HPDE6-E6E7 (cell line): ENCODE results near the gene OSCAR.
"Not testable (repeated sequence)": the region's sequence is repeated elsewhere in the genome, so short reads cannot be mapped to it uniquely, and the experiment has no call there.

Experiments
- DNase-seq: peaks from one replicate; pipeline ENCODE4 v3.0.0; 2011; ENCODE audit warnings: missing footprints; ENCODE audit errors: extremely low spot score

OSCAR gene

DNA sequence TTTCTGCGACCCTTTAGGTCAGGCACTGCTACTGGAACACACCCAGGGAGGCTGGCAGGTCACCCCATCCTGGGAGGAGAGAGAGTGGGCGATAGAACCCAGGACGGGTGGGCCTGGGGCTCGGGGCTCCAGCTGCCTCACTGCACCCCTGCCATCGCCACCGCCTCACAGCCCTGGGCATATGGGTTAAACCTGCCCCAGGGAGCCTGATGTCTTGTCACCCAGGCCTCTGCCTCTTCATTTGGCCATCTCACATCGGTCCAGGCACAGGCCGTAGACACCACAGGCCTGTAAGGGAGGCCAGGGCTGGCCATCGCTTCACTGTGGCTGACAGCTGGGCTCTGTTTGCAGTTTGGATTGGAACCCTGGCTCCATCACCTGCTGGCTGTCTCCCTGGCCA is 25.1 kb upstream of the OSCAR start:
- DNase-seq: no peak

GRCh38 chr19:54124393-54124792 is 23.8 kb upstream of the OSCAR start:
- no peak for DNase-seq

DNA sequence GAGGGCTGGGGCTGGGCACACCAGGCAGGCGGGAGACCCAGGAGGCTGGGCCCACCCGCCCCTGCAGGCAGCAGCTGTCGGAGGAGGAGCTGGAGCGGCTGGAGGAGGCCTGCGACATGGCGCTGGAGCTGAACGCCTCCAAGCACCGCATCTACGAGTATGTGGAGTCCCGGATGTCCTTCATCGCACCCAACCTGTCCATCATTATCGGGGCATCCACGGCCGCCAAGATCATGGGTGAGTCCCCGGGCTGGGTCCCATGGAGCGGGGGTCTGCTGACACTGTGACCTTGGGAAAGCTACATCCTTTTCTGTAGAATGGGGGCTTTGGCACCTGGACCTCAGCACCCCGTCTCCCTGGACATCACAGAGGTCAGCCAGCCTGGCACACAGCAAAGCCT is 23.1 kb upstream of the OSCAR start:
- DNase-seq: no peak

GRCh38 chr19:54121259-54121658 is 20.7 kb upstream of the OSCAR start:
- DNase-seq: no peak

GRCh38 chr19:54115109-54116063 is 14.8 kb upstream of the OSCAR start, which contains the start of the genes PRPF31 and TFPT:
PRPF31 (plus strand) TSS chr19:54115754; CDS start chr19:54118279, 2,525 bp downstream.
TFPT (minus strand) TSS chr19:54115657; CDS start chr19:54115269, 388 bp downstream.
- peak; percentile 94 for DNase-seq

DNA sequence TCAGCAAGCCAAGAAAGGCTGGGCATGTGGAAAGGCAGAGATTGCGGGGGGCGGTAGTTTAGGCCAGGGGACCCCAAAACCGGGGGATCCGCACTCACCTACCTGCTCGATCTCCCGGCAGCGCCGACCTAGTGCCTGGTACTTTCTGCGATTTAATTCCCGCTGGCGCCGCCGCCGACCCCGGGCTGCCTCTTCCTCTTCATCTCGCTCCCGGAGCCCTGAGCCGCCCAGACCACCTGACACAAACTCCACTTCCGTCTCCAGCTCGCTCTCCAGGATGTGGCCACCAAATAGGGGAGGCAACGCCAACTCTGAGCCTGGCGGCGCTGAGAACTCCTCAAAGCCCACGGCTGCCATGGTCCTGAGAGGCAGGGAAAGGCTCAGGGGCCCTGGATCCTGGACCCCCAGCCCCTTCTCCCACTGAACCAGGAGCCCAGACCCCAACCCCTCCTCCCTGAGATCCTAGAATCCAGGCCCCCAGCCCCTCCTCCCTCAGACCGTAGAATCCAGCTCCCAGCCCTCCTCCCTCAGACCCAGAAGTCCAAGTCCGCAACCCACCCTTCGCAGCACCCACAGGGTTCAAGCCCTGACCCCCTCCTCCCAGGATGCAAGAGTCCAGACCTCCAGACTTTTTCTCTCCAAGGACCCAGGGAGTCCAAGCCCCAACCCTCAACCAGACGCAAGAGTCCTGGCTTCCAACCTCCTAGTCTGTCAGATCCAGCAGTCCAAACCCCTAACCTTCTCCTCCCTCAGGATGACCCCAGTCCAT is 13.9 kb upstream of the OSCAR start:
- DNase-seq: no peak

GRCh38 chr19:54109651-54110050 is 9.0 kb upstream of the OSCAR start:
- no peak for DNase-seq

DNA sequence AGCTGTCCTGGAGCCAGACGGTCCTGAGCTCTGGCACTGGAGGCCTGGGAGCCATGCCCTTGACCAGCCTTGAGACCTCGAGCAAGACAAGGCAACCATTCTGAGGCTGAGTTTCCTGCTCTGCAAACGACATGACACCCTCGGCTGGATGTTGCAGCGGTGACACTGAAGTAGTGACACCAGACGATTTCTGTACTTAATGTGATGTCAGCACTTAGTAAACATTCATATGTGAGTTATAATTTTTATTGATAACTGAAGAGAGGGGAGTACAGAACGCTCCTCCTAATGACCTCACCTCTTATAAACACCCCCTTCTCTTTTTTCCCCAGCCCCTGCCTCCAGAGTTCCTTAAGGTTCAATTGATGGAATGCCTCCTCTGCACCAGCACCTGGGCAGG is 7.9 kb upstream of the OSCAR start:
- no peak for DNase-seq

- no peak for DNase-seq
Observed at GRCh38 chr19:54107876-54108490, 7.4 kb upstream of the OSCAR start.

DNA sequence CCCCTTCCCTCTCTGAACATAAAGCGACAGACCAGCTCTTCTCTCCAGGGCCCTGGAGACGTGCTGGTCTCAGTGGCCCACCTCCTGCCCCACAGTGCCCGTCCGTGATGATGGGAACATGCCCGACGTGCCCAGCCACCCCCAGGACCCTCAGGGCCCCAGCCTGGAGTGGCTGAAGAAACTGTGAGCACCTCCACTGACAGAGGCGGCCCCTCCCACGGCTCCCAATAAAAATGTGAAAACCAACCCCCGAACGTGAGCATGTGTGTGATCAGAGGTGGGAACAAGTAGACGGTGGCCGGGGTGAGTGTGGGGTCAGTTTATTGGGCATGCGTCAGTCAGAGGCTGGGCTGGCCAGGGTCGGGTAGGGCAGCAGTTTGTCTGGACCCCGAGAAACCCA is 6.1 kb upstream of the OSCAR start:
- DNase-seq: no peak

GRCh38 chr19:54105796-54106195 is 5.2 kb upstream of the OSCAR start:
- DNase-seq: no peak

DNA sequence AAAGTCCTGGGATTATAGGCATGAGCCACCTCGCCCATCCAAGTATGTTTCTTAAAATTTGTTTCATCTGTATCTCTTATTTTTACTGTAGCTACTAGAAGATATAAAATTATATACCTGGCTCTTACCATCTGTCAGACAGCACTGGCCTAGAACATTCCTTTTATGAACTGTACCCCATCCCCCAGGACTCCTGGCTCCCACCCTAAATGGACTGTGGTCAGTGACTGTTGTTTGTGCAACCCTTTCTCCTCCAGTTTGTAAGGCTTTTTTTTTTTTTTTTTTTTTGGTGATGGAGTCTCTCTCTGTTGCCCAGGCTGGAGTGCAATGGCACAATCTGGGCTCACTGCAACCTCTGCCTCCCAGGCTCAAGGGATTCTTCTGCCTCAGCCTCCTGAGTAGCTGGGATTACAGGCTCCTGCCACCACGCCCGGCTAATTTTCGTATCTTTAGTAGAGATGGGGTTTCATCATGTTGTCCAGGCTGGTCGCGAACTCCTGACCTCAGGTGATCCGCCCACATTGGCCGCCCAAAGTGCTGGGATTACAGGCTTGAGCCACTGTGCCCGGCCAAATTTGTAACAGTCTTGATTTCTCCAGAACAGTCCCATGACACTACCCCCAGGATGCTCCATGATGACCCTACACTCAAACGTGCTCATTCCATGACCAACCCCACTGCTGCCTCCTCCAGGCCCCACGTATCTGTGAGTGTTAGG is 4.6 kb upstream of the OSCAR start:
- DNase-seq: no peak

DNA sequence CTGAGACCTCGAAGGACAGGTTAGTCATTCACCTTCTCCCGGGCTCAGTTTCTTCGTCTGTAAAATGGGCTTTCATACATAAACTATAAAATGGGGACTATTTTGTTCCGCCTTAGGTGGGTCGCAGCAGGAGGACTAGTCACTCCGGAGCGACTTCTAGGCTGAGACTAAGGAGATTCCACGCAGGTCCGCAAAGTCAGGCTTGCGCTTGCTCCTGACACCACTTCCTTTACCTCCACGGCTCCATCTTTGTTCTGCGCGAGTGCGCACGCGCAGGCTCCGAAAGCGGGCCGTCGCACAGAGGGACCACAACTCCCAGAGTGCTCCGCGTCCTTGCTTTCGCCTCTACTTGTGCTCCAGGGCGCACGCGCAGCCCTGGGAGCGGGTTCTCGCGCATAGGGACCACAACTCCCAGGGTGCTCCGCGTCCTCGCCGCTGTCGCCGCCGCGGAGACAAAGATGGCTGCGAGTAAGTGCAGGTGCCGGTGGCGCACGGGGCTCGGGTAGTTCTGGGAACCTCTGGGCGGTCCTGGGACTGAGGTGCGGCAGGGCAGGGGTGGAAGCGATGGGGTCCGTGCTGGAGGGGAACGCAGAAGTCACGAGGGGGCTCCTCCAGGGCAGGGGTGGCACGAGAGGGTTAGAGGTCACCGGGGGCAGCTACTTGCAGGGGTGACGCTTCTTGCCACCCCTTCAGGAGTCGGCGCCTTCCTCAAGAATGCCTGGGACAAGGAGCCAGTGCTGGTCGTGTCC is 2.0 kb upstream of the OSCAR start, which contains the start of gene NDUFA3:
Gene NDUFA3 (plus strand): TSS at position 435 of the 749 bp plus-strand sequence. CDS start 24 bp downstream, at position 459.
- peak; percentile 99 for DNase-seq

GRCh38 chr19:54099903-54100255 is 724 bp downstream of the OSCAR start:
- DNase-seq: not testable (repeated sequence)

DNA sequence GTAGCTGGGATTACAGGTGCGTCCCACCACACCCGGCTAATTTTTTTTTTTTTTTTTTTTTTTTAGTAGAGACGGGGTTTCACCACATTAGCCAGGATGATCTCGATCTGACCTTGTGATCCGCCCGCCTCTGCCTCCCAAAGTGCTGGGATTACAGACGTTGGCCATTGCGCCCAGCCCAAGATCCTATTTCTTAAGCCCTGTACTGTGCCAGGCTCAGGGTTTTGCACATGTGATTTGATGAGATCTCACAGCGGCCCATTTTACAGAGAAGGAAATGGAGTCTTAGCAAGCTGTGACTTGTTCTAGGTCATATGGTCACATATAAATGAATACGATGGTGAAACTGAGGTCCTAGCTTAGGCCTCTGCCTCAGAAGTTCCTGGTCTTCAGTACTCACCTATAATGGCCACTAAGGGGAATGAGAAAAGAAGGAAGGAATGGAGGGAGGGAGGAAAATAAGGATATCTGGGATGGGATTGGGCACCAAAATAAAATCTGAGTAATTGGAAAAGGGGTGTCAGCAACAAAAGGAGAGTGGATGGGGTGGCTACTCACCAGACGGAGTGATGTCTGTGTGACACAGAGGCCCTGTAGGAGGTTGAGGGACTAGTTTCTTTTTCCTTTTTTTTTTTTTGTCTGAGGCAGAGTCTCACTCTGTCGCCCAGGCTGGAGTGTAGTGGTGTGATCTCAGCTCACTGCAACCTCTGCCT is 1.3 kb downstream of the OSCAR start:
- DNase-seq: no peak

DNA sequence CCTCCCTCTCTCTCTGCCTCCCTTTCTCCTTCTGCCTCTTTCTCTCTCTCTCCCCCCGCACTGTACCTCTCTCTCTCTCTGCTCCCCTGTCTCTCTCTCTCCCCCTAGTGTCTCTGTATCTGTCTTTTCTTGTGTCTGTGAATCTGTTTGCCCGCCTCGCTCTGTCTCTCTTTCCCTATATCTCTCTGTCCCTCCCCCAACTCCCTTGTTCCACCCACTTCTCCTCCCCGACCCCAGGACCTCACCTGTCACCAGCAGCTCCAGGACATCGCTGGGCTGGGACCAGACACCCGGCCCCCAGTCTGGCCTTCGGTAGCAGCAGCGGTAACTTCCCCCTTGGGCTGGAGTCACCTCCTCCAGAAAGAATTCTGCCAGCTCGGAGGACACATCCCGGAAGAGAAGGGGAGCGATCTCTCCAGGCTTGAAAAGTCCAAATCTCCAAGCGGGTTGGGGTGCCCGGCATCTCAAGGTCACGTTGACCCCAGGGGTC is 3.9 kb downstream of the OSCAR start:
- no peak for DNase-seq

- not testable (repeated sequence) for DNase-seq
Observed at GRCh38 chr19:54095859-54096616, 4.6 kb downstream of the OSCAR start.

DNA sequence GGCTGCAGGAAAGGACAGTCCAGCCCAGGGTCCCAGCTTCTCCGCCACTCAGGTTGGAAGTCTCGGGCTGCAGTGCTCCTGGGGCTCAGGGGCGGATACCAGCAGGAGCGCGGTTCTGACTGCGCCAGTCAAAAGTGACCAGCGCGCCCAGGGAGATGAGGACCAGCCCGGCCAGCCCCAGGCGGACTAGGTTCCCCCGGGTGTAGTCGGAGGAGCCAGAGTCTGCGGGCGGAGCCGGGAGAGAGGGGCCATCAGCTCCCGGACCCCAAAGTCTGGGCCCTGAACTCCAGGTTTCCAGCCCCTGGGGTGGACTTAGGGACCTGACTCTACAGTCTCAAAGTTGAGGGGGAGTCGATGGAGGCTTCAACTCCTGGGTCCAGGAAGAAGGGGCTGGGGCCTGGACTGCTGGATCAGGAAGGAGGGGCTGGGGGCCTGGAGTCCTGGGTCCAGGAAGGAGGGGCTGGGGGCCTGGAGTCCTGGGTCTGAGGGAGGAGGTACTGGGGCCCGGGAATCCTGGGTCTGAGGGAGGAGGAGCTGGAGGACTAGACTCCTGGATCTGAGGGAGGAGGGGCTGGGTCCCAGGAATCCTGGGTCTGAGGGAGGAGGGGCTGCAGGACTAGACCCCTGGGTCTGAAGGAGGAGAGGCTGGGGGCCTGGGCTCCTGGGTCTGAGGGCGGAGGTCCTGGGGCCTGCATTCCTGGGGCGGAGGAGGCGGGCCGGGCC is 5.3 kb downstream of the OSCAR start:
- no peak for DNase-seq
